GM19043 (cell line): ENCODE measurements around the gene HOXC4.
"Not testable (repeated sequence)": the region's sequence is repeated elsewhere in the genome, so short reads cannot be mapped to it uniquely, and the experiment has no call there.

Experiments used
- ATAC-seq: cut with Tn5 transposase; IDR thresholded peaks from one replicate; pipeline ENCODE4 v1.9.1; 2021; ENCODE audit warnings: low read depth; ENCODE audit not compliant: unreplicated experiment

The HOXC4 gene

DNA sequence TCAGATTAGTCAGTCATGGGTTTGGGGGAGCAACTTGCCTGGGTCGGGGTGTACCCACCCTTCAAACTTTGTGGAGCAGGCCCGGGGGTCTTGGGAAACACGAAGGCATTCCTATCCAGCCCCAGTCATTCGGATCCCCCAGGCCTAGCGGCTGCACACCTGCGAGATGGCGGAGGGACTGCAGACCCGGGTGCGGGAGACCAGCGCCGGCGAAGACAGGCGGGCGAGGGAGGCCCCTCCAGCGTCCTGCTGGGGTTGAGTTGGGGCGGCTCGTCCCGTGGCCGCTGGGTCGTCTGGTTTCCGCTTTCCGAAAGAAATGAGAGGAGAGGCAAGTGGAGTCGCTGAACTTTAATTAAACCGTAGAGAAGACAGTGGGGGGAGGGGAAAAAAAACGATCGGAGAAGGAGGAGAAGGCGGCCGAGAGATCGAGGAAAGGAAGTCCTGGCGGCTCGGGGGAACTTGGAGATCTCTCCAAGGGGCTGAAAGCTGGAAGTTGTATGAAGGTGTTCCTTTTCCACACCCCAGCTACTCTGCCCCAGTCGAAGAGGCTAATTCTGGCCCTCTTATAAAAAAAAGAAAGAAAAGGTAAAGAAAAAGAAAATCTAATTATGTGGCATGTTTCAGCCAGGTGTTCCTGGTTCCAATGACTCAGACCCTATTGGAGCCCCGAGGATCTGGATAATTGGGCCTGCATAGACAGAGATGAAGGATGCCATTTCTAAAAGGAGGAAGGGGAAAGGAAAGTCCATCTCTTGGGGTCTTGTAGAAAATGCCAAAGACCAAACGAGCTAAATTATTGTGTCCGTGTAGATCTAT is 28.2 kb downstream of the HOXC4 start:
- ATAC-seq, result not testable (repeated sequence)

DNA sequence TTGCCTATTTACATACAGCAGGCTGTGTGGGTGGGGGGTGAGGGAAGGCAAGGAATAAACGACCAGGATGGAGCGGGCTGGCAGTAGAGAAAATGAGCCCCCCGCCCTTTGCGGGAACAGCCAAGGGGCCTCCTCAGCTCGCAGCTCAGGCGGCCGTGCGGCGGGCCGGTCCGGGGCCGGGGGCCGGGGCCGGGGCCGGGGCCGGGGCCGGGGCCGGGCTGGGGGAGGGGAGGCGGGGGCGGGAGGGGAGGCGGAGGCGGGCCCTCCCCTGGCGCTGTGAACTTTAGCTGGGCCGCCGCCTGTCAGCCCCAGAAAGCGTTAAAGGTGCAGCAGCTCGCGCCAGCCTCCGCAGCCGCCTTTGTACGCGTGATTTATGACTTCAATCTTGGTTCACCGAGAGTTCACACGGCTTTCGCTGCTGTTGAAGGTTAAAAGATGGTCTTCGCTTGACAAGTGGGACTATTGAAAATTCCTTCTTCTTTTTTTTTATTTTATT is 28.8 kb downstream of the HOXC4 start:
- no peak for ATAC-seq

DNA sequence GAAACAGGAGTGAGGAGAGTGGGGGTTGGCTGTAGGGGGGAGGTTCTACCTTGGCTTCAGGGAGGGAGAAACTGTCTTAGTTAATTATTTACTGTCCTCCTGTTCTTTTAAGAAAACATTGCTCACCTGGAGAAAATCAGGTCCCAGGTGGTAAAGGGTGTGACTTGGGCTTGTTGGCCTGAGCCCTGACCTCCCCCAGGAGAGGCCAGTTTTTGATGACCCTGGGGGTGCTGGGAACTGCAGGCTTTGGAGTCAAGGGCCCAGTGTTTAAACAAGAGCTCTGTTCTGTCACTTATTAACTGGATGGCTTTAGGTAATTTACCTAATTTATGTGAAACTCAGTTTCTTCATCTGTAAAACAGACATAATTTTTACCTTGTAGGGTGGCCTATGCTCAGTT is 34.4 kb downstream of the HOXC4 start:
- not testable (repeated sequence) for ATAC-seq

DNA sequence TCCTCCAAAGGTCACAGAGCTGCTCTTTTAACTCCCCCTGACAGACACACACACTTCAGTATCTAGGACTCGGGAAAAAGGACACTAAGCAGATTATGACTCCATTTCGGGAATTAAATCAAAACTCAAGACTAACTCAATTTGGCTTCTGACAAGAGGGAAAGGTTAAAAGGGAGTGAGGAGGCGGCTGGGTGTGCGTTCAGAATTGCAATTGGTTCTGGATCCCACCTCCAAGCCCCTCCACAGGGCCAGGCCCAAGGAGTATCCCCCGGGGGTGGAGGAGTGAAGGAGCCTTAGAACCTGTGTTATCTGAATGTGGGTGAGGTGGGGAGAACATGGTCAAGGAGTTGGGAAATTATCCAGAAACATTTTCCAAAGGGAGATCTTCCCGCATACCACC is 35.8 kb downstream of the HOXC4 start:
- ATAC-seq, result not testable (repeated sequence)

DNA sequence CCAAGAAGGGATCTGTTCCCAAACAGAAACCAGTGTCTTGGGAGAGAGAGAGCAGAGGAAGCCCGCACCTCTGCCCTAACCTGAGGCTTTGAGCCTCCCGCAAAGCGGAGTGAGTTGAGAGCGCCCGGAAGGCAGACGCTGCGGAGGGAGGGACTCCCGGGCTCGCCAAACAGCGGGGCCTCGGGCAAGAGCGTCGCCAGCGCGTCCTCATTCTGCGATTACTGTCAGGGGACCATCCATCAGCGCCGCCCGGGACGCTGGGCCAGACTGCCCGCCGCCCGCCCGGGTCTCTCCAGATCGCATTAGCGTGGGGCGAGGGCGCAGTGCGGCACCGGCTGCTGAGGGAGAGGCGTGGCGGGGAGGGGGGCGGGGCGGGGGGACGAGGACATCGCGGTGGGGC is 36.7 kb downstream of the HOXC4 start:
- not testable (repeated sequence) for ATAC-seq

DNA sequence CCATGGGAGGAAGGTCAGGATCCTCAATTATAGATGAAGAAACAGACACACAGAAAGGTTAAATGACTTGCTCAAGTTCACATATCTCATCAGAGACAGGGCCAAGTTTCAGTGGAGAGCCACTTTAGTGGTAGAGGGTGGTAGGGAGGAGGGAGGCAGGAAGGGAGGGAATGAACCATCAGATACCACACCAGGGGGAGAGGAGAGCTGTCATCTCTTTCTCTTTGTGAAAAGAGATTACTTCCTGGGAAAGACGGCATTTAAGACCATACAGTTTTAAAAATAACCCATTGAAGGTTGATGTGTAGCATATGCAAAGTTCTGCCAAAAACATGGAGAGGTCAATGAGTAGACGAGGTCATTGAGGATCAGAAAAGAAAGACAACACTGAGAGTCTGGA is 39.3 kb downstream of the HOXC4 start:
- not testable (repeated sequence) for ATAC-seq

DNA sequence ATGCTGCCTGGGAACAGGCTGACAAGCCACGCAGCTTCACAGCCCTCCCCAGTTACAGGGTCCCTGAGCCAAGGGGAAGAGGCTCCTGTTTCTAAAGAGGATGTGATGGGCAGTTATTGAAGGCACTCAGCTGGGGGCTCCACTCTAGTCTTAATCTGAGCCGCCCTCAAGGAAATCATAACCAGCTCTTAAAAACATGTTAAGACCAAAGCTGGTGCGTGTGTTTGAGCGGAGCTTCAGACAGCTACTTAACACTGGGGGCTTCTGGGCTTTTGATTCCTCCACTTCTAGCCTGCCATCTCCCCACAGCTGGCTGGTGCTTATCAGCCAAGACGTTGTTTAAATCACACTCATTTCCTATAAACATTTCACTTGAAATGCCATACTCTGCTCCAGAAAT is 42.3 kb downstream of the HOXC4 start:
- not testable (repeated sequence) for ATAC-seq

DNA sequence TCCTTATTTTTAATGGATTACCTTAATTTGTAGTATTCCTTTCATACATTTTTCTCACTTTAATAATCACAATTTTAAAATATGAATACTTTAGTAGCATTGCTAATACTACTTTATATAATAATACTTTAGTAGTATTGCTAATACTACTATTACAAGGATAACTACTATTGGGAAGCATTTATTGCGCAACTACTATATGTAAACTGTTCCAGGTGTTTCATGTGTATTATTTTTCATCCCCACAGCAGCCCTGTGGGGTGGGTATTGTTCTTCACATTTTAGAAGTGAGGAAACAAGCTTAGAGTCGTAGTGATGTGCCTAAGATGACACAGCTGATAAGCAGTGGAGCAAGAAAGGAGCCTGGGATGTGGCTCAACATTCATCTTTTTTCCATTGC is 45.0 kb downstream of the HOXC4 start:
- not testable (repeated sequence) for ATAC-seq

DNA sequence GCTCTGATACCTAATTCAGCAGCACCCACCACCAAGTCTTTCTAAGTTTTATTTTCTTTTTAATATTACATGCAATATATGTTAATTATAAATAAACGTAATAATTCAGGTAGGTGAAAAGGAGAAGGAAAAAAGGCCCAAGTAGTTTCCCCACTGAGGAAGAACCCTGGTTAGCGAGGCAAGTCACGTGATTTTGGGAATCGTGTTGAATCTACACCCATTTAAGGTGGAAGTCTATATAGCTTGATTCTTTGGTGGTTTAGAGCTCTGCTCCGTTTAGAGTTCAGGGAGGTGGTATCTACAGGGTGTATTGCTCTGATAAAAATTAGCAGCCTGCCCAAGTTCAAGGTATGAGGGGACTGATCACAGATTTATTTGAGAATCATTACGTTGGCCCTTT is 47.0 kb downstream of the HOXC4 start:
- ATAC-seq, result not testable (repeated sequence)

DNA sequence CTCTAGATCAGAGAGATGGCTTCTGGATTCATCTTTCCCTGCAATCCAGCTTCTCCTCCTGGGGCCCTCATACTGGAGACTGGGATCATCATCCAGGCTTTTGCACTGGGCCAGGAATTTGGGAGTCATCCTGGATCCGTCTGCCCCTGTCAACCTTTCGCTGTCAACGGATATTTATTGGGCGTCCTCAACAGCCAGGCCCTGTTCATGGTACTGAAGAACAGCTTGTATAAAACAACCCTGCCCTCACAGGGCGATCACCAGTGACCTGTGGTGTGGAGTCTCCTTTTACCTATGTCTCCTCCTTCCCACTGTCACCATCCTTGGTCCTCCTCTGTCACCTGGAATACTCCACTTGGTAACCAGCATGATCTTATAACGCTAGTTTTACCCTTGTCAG is 48.6 kb downstream of the HOXC4 start:
- not testable (repeated sequence) for ATAC-seq

DNA sequence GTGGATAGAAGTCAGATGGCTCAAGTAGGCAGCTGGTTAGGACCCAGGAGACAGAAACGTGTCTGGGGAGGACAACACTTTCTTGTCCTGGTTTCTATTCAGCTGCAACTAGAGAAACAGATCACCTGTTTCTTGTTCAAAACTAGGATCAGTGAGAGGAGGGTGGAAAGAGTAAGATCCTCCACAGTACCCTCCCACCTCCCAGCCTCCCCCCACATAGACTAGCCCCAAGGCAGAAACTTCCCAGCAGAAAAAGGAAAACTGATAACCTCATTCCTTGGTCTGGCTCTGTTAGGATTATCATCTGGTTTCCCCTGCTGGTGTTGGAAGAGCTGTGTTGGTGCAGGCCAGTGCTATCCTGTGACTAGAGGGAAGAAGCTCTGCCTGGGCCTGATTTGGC is 50.2 kb downstream of the HOXC4 start:
- ATAC-seq, result not testable (repeated sequence)
